Neutrophil (primary cell): Measurements from ENCODE around the gene GNB4.
A peak's percentile ranks its signal among the peaks of the same experiment; 100 is the strongest.

ENCODE experiments used
- H3K27ac ChIP-seq: fragments of 200-600 bp; sonication (generic); 2 replicates; pipeline ENCODE4 v1.5.1; 2016; ENCODE audit warnings: mild to moderate bottlenecking, moderate library complexity
- H3K27me3 ChIP-seq: fragments of 200-600 bp; sonication (generic); 2 replicates; pipeline ENCODE4 v1.6.0; 2016; ENCODE audit warnings: mild to moderate bottlenecking
- H3K36me3 ChIP-seq: fragments of 200-600 bp; sonication (generic); 2 replicates; pipeline ENCODE4 v1.5.1; 2017
- H3K4me1 ChIP-seq, 2 experiments: fragments of 200-600 bp in 1 of 2; sonication (generic) in 1 of 2; 1 replicate in 1 of 2; 2 replicates in 1 of 2; pipeline versions ENCODE4 v1.5.1 to v1.6.1; 2013 to 2016; ENCODE audit warnings: low read depth in 1 of 2, low read length in 1 of 2, mild to moderate bottlenecking in 1 of 2, moderate library complexity in 1 of 2; ENCODE audit not compliant: control insufficient read depth in 1 of 2, insufficient read depth in 1 of 2
- H3K4me3 ChIP-seq, 2 experiments: fragments of 200-600 bp in 1 of 2; sonication (generic) in 1 of 2; 1 replicate in 1 of 2; 2 replicates in 1 of 2; pipeline ENCODE4 v1.5.1; 2013 to 2016; ENCODE audit warnings: low read depth in 1 of 2, low read length in 1 of 2, mild to moderate bottlenecking in 1 of 2, moderate library complexity in 1 of 2
- H3K9me3 ChIP-seq: fragments of 200-600 bp; sonication (generic); 2 replicates; pipeline ENCODE4 v1.5.1; 2016
- CTCF ChIP-seq: fragments of 200-600 bp; sonication (generic); IDR thresholded peaks from 2 replicates; pipeline ENCODE4 v1.5.1; 2016; ENCODE audit warnings: antibody characterized with exemption

Gene GNB4

GRCh38 chr3:179463319-179463718 is 12.0 kb upstream of the GNB4 start:
- Histone ChIP-seq H3K27ac (peak overlapping the region; percentile 66), H3K4me3 (no peak overlapping the region), H3K27me3 (no peaks in the 10 kb centered on the region), H3K9me3 (no peaks in the 10 kb centered on the region), H3K36me3 (no peaks in the 10 kb centered on the region), H3K4me1 (peaks cover 21% of the 10 kb centered on the region in 2 experiments)
- TF ChIP-seq CTCF, result no peak

GRCh38 chr3:179460260-179460659 is 9.0 kb upstream of the GNB4 start:
- TF ChIP-seq CTCF, result no peak
- Histone ChIP-seq H3K4me3 (no peak overlapping the region), H3K9me3 (no peaks in the 10 kb centered on the region), H3K27me3 (no peaks in the 10 kb centered on the region), H3K36me3 (no peaks in the 10 kb centered on the region), H3K4me1 (peaks cover 21% of the 10 kb centered on the region in 2 experiments), H3K27ac (no peak overlapping the region)

GRCh38 chr3:179455954-179456353 is 4.7 kb upstream of the GNB4 start:
- Histone ChIP-seq H3K4me3 (no peak overlapping the region), H3K9me3 (no peaks in the 10 kb centered on the region)
- no peak for TF ChIP-seq CTCF

GRCh38 chr3:179454887-179455286 is 3.6 kb upstream of the GNB4 start:
- no peaks in the 10 kb centered on the region for H3K36me3 ChIP-seq
- H3K9me3 ChIP-seq, result no peaks in the 10 kb centered on the region
- no peak for TF ChIP-seq CTCF
- H3K27ac ChIP-seq, result no peak overlapping the region
- peaks cover 19% of the 10 kb centered on the region in 2 experiments for H3K4me1 ChIP-seq
- no peak overlapping the region for H3K4me3 ChIP-seq
- H3K27me3 ChIP-seq, result no peaks in the 10 kb centered on the region

More at GRCh38 chr3:179455954-179456353, 4.7 kb upstream of the GNB4 start:
- Histone ChIP-seq H3K27me3 (no peaks in the 10 kb centered on the region), H3K27ac (no peak overlapping the region), H3K4me1 (peaks cover 9 to 11% of the 10 kb centered on the region in 2 experiments), H3K36me3 (no peaks in the 10 kb centered on the region)

GRCh38 chr3:179453967-179454366 is 2.7 kb upstream of the GNB4 start:
- TF ChIP-seq CTCF, result no peak
- H3K9me3 ChIP-seq, result no peaks in the 10 kb centered on the region
- H3K27me3 ChIP-seq, result no peaks in the 10 kb centered on the region
- no peak overlapping the region for H3K4me3 ChIP-seq
- peaks cover 25 to 27% of the 10 kb centered on the region in 2 experiments for H3K4me1 ChIP-seq
- H3K27ac ChIP-seq, result no peak overlapping the region
- no peaks in the 10 kb centered on the region for H3K36me3 ChIP-seq

- H3K27me3 ChIP-seq, result no peaks in the 10 kb centered on the region
- no peaks in the 10 kb centered on the region for H3K9me3 ChIP-seq
- no peaks in the 10 kb centered on the region for H3K36me3 ChIP-seq
- peaks cover 25 to 27% of the 10 kb centered on the region in 2 experiments for H3K4me1 ChIP-seq
- H3K27ac ChIP-seq, result no peak overlapping the region
- H3K4me3 ChIP-seq, result no peak overlapping the region
- no peak for TF ChIP-seq CTCF
Measured at GRCh38 chr3:179452872-179453271, 1.6 kb upstream of the GNB4 start.
